COR-L47 (cell line): ENCODE data around the gene TMEM139.
A peak's percentile ranks its signal among the peaks of the same experiment; 100 is the strongest.

Source experiments
- DNase-seq: peaks from one replicate; lab custom pipeline; 2025; lab: John Stamatoyannopoulos, UW

The TMEM139 gene

GRCh38 chr7:143284591-143285469 lies at the start of gene TMEM139:
TSS of gene TMEM139 (plus strand) at chr7:143284958. CDS start at chr7:143285958, 1,000 bp downstream.
- no peak for DNase-seq

DNA sequence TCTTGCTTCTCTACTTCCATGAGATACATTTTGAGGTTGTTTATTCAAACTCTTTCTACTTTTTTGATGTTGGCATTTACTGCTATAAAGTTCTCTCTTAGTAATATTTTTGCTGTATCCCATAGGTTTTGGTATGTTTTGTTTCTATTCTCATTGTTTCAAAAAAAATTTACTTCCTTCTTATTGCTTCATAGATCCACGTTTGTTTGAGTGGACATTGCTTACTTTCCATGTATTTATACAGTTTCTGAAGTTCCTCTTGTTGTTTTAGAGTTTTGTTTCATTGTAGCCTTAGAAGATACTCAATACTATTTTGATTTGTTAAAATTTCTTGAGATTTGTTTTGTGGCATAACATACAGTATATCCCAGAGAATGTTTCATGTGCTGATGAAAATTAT lies 49.2 kb upstream of the TMEM139 start:
- no peak for DNase-seq

DNA sequence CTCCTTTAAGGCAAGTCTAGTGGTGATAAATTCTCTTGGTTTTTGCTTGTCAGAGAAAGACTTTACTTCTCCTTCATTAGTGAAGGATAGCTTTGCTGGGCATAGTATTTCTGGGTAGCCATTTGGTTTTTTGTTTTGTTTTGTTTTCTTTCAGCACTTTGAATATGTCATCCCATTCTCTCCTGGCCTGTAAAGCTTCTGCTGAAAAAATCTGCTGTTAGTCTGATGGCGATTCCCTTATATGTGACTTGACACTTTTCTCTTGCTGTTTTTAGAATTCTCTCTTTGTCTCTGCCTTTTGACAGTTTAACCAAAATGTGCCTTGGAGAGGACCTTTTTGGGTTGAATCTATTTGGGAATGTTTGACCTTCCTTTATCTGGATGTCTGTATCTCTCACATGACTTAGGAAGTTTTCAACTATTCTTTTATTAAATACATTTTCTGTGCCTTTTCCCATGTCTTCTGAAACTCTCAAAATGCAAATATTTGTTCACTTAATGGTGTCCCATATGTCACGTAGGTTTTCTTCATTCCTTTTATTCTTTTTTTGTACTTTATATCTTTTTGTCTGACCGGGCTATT lies 48.3 kb upstream of the TMEM139 start:
- DNase-seq, result no peak

DNA sequence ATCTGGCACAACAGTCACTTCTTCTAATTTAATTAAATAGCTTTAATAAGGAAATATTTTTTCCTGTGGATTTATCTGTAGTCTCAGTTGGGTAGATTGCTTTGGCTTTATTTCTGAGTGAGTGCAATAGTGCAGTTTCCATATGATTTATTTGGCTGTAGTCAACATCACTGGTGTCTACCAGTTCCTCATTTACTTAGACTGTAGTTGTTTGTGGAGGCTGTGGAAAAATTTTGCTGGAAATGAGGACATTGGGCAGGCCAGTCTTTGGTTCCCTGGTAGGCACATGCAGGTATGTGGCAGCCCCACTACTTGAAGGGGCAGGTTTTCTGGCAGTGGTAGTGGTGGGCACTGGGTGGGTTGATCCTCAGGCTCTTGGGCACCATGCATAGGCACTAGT lies 47.4 kb upstream of the TMEM139 start:
- no peak for DNase-seq

DNA sequence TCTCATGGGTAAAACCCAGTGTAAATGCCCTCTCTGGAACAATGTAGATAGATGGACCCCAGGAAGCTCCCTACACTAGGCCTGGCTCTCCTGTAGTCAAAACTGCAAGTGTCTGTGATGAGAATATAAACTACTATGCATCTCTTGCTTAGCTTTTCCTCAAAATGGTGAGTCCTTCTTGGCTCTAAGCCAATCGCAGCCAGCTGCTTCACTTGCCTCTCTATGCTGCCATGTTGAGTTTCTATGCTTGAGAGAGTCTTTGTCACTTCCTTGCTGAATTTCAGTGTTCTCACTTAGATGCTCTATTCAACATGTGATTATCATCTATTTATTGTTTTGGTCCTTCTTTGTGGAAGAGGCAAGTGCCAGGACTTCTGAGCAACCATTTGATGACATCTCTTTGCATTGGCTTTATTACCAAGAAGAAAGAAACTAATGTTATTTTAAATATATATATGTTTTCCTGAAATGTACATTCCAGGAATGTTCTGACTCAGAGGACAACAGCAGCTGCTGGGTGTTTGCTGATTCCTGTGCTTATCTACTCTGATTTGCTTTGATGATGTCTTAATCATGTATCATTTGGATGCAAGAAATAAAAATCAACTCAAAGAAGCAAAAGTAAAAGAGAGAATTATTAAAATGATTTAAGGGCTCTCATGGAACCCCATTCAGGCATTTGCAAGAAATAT lies 46.3 kb upstream of the TMEM139 start:
- DNase-seq, result no peak

- DNase-seq, result no peak
Measured at GRCh38 chr7:143239813-143240212, 44.9 kb upstream of the TMEM139 start.

GRCh38 chr7:143240291-143241168 lies 44.2 kb upstream of the TMEM139 start:
- DNase-seq, result peak; percentile 57

DNA sequence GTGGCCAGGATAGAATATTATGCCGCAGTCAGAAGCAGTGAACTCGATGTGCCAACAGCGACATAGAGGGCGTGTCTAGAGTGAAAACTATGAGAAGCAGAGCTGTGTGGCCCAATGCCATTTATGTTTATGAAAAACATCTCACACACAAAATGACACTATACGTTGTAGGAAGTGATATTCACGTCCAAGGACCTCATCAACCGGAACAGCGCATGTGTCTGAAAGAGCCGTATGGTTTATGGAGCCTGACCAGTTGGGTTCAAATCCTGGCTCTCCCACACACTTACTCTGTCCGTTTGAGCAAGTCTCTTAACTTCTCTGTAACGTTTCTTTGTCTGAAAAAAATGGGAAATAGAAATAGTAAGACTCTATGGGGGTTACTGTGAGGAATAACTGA lies 42.5 kb upstream of the TMEM139 start:
- DNase-seq, result no peak

- no peak for DNase-seq
Measured at GRCh38 chr7:143243111-143243510, 41.6 kb upstream of the TMEM139 start.

- DNase-seq, result no peak
Measured at GRCh38 chr7:143243614-143244013, 41.1 kb upstream of the TMEM139 start.

- DNase-seq, result no peak
Measured at GRCh38 chr7:143244321-143244720, 40.4 kb upstream of the TMEM139 start.

- DNase-seq, result no peak
Measured at GRCh38 chr7:143245123-143245522, 39.6 kb upstream of the TMEM139 start.

- DNase-seq, result no peak
Measured at GRCh38 chr7:143247372-143247771, 37.4 kb upstream of the TMEM139 start.

DNA sequence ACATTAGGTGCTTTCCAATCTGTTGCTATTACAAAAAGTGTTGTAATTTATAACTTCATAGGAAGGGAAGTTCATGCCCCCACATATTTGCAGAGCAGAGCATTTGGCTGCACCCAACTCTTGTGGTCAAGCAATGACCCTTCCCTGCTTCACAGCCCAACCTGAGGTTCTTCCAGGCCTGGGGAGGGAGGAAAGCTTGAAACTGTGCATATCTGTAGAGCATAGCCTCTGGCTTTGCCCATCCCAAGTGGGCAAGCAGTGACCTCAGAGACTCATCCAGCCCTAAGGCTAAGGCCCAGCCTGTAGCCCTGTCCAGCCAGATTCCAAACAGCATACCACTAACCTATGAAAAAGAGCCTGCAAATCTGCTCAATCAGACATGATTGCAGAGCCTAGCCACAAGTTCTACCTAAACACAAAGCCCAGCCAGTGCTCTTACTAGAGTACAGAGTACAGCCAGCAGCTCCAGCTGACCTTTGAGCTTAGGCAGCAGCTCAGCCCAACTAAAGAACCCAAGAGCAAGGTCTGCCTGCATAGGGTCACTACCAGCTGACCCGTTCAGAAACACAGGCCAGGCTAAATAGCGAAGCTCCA lies 35.9 kb upstream of the TMEM139 start:
- DNase-seq, result no peak

GRCh38 chr7:143250199-143250598 lies 34.6 kb upstream of the TMEM139 start:
- DNase-seq, result no peak

- DNase-seq, result no peak
Measured at GRCh38 chr7:143250822-143251221, 33.9 kb upstream of the TMEM139 start.

DNA sequence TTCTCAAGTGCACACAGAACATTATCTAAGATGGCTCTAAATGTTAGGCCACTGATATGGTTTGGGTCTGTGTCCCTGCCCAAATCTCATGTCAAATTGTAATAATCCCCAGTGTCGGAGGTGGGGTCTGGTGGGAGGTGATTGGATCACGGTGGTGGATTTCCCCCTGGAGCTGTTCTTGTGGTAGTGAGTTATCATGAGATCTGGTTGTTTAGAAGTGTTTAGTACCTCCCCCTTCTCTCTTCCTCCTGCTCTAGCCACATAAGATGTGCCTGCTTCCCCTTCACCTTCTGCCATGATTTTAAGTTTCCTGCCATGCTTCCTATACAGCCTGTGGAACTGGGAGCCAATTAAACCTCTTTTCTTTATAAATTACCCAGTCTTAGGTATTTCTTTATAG lies 32.8 kb upstream of the TMEM139 start:
- DNase-seq, result no peak

DNA sequence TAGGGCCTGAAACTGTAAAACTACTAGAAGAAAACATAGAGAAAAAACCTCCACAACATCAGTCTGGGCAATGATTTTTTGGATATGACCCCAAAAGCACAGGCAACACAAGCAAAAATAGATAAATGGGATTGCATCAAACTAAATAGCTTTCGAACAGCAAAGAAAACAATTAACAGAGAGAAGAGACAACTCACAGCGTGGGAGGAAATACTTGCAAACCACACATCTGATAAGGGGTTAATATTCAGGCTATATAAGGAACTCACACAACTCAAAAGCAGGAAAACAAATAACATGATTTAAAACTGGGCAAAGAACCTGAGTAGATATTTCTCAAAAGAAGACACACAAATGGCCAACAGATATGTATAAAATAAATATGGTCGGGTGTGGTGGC lies 29.2 kb upstream of the TMEM139 start:
- DNase-seq, result no peak

GRCh38 chr7:143256325-143256724 lies 28.4 kb upstream of the TMEM139 start:
- DNase-seq, result no peak

DNA sequence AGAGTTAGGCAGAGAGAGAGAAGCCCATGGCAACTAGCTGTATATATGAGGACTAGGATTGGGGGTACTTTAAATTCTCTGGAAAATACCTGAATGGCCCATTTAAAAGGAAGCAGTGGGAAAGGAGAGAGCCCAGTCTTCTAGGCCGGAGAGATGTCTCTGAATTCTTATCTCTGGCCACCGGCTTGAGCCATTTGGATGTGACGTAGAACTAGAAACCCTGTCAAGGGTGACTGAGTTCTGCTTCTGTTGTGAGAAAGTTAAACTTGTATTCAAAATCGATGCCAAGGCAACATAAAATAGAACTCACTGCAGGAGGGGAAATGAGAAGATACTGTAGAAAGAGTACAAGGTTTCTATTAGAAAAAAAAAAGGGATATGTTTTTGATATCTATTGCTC lies 27.8 kb upstream of the TMEM139 start:
- DNase-seq, result no peak

GRCh38 chr7:143257501-143257900 lies 27.3 kb upstream of the TMEM139 start:
- DNase-seq, result no peak

DNA sequence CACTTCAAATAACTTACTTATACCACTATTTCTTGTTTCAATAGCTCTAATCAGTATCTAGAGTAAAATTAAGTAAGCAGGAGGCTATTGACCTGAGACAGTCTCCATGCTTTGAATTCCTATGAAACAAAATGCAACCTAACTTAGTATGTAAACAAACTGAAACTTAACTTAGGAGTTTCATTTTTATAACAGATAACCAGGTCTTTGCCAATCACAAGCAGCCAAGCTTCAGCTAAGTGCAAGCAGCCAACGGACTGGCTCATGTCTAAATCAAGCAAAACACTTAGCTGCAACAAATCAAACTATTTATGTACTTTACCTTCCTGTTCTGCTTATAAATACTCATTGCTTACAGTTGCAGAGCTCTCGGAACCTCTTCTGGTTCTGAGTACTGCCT lies 25.9 kb upstream of the TMEM139 start:
- no peak for DNase-seq
